PFSK-1 (cell line): ENCODE data around the gene CLIP3.

Experiments used
- FOXP2 ChIP-seq: optimal IDR thresholded peaks from 2 replicates; pipeline ENCODE3; 2011; ENCODE audit warnings: borderline replicate concordance, control low read depth, inconsistent platforms; ENCODE audit not compliant: insufficient read depth; ENCODE audit errors: extremely low read length, extremely low read depth
- POLR2AphosphoS5 ChIP-seq: IDR thresholded peaks from 2 replicates; pipeline ENCODE4 v1.6.1; 2012; ENCODE audit warnings: low read depth, mild to moderate bottlenecking, control low read depth, low read length, moderate library complexity
- REST ChIP-seq, 2 experiments: IDR thresholded peaks; 2 replicates each; pipeline versions ENCODE4 v1.6.1 to v1.8.0; 2011 to 2012; ENCODE audit warnings: low read depth in 2 of 2, low read length in 2 of 2, control low read depth in 1 of 2, inconsistent platforms in 1 of 2, mild to moderate bottlenecking in 1 of 2, moderate library complexity in 1 of 2; ENCODE audit not compliant: insufficient read depth in 1 of 2
- SIN3A ChIP-seq: IDR thresholded peaks from 2 replicates; pipeline ENCODE4 v1.6.1; 2012; ENCODE audit warnings: mild to moderate bottlenecking, low read length, moderate library complexity, borderline replicate concordance; ENCODE audit not compliant: insufficient read depth
- TAF1 ChIP-seq: IDR thresholded peaks from 2 replicates; pipeline ENCODE4 v1.6.1; 2012; ENCODE audit warnings: low read length, control low read depth, borderline replicate concordance; ENCODE audit not compliant: insufficient read depth

- TF ChIP-seq REST (IDR thresholded peaks at IDR 0.05; ENCODE audit: insufficient read depth in 1 of 2, low read depth in 2 of 2, low read length in 2 of 2) (no peak), POLR2AphosphoS5 (no peak), FOXP2 (no peak), TAF1 (no peak), SIN3A (no peak)
These were observed 31.1 kb downstream of the CLIP3 start for GRCh38 chr19:36001605-36002004.
